HCT116 (cell line): ENCODE results near the gene C16orf90. TPM values are rescaled to one million over a fixed set of nuclear protein-coding genes. Genes with fewer than 3 reads are reported as not detected.

ENCODE experiments used
- ATAC-seq: fragments of 200-7000 bp; cut with Tn5 transposase; 2 replicates; pipeline ENCODE4 v1.9.1; 2020; ENCODE audit warnings: mild to moderate bottlenecking, moderate library complexity
- BruUV-seq: library from RNA; stranded (reverse); fragments of 400-500 nt; replicated peaks from 2 replicates; lab custom pipeline; 2021; lab: Mats Ljungman, UMichigan
- CTCF ChIA-PET: fragments of 300-600 bp; sonication (Branson Sonifier 250); formaldehyde crosslinking; loops from one replicate; lab custom pipeline; 2021; ENCODE audit warnings: antibody characterized with exemption; lab: Charles Lee
- POLR2A ChIA-PET: fragments of 300-600, 350-600 bp; sonication (Branson Sonifier 250); formaldehyde crosslinking; loops from one replicate; lab custom pipeline; 2021; ENCODE audit warnings: antibody characterized with exemption; lab: Charles Lee
- RAD21 ChIA-PET, 2 experiments: fragments of 300-600 bp; sonication (Branson Sonifier 250); formaldehyde crosslinking; loops; one replicate each; lab custom pipeline; 2023; ENCODE audit warnings: low total read pairs in 2 of 2; ENCODE audit not compliant: uncharacterized antibody in 2 of 2, unreplicated experiment in 2 of 2, low non-redundant PET in 1 of 2; lab: Charles Lee
- DNase-seq: peaks from one replicate; pipeline ENCODE4 v3.0.0-alpha.2; 2010; ENCODE audit warnings: low read depth, low spot score
- H2AFZ ChIP-seq: fragments of 200-600 bp; shearing (Covaris generic), sonication (generic); 2 replicates; pipeline ENCODE4 v1.6.1; 2017; ENCODE audit warnings: low read depth, mixed run types, mixed read lengths, antibody characterized with exemption, low read length; ENCODE audit not compliant: poor library complexity, severe bottlenecking
- H3K27ac ChIP-seq: 2 replicates; pipeline ENCODE4 v1.5.1; 2012; ENCODE audit warnings: low read depth, low read length
- H3K27me3 ChIP-seq: fragments of 200-600 bp; sonication (generic); 2 replicates; pipeline ENCODE4 v1.6.1; 2016; ENCODE audit warnings: mixed run types, low read length, mixed read lengths; ENCODE audit not compliant: insufficient read depth
- H3K36me3 ChIP-seq, 2 experiments: fragments of 200-500 bp in 1 of 2; fragments of 200-600 bp in 1 of 2; sonication (Bioruptor generic) in 1 of 2; sonication (generic) in 1 of 2; 2 replicates each; pipeline versions ENCODE4 v1.5.1 to v1.6.1; 2014 to 2016; ENCODE audit warnings: low read length in 2 of 2, inconsistent platforms in 1 of 2, mixed read lengths in 1 of 2, mixed run types in 1 of 2; ENCODE audit not compliant: insufficient read depth in 2 of 2, control insufficient read depth in 1 of 2
- H3K4me1 ChIP-seq, 2 experiments: fragments of 200-600 bp in 1 of 2; sonication (generic) in 1 of 2; 2 replicates each; pipeline versions ENCODE4 v1.5.1 to v1.6.1; 2012 to 2017; ENCODE audit warnings: low read length in 2 of 2, inconsistent platforms in 1 of 2, mild to moderate bottlenecking in 1 of 2, mixed read lengths in 1 of 2, mixed run types in 1 of 2, moderate library complexity in 1 of 2; ENCODE audit not compliant: insufficient read depth in 2 of 2, control insufficient read depth in 1 of 2
- H3K4me2 ChIP-seq: fragments of 200-600 bp; sonication (generic); 2 replicates; pipeline ENCODE4 v1.6.1; 2017; ENCODE audit warnings: mixed run types, low read length, mixed read lengths
- H3K4me3 ChIP-seq, 2 experiments: fragments of 200-600 bp in 1 of 2; sonication (generic) in 1 of 2; replicated peaks in 1 of 2; 2 replicates each; pipeline ENCODE4 v1.5.1; 2011 to 2016; ENCODE audit warnings: low read length in 2 of 2, control low read depth in 1 of 2, low read depth in 1 of 2, mild to moderate bottlenecking in 1 of 2, mixed read lengths in 1 of 2, mixed run types in 1 of 2
- H3K79me2 ChIP-seq: fragments of 200-600 bp; sonication (generic); 2 replicates; pipeline ENCODE4 v1.6.1; 2017; ENCODE audit warnings: mild to moderate bottlenecking, mixed run types, low read length, moderate library complexity, mixed read lengths; ENCODE audit not compliant: insufficient read depth
- H3K9ac ChIP-seq: fragments of 200-600 bp; sonication (generic); 2 replicates; pipeline ENCODE4 v1.6.1; 2016; ENCODE audit warnings: low read length, mixed read lengths
- H3K9me2 ChIP-seq: fragments of 200-600 bp; sonication (generic), shearing (Covaris generic); 2 replicates; pipeline ENCODE4 v1.6.1; 2017; ENCODE audit warnings: mixed run types, mild to moderate bottlenecking, moderate library complexity; ENCODE audit not compliant: insufficient read depth
- H3K9me3 ChIP-seq, 2 experiments: fragments of 200-500 bp in 1 of 2; fragments of 200-600 bp in 1 of 2; sonication (Bioruptor generic) in 1 of 2; sonication (generic) in 1 of 2; 2 replicates each; pipeline ENCODE4 v1.6.1; 2014 to 2017; ENCODE audit warnings: low read length in 2 of 2, mixed read lengths in 2 of 2, inconsistent platforms in 1 of 2, low read depth in 1 of 2, mild to moderate bottlenecking in 1 of 2, mixed run types in 1 of 2, moderate library complexity in 1 of 2; ENCODE audit not compliant: control insufficient read depth in 1 of 2, insufficient read depth in 1 of 2
- H4K20me1 ChIP-seq: fragments of 200-600 bp; sonication (generic), shearing (Covaris generic); 2 replicates; pipeline ENCODE4 v1.6.1; 2017; ENCODE audit warnings: mixed run types, mild to moderate bottlenecking, moderate library complexity; ENCODE audit not compliant: insufficient read depth
- CBX3 ChIP-seq: IDR thresholded peaks from 2 replicates; pipeline ENCODE4 v1.6.1; 2012; ENCODE audit warnings: low read depth
- CEBPB ChIP-seq: IDR thresholded peaks from 2 replicates; pipeline ENCODE4 v1.6.1; 2012; ENCODE audit warnings: low read depth
- ELF1 ChIP-seq: IDR thresholded peaks from 2 replicates; pipeline ENCODE4 v1.6.1; 2012; ENCODE audit warnings: low read depth, borderline replicate concordance
- EZH2 ChIP-seq: fragments of 200-600 bp; sonication (generic); IDR thresholded peaks from 2 replicates; pipeline ENCODE4 v1.6.1; 2017; ENCODE audit warnings: antibody characterized with exemption, mixed run types
- EZH2phosphoT487 ChIP-seq: fragments of 200-600 bp; IDR thresholded peaks from 2 replicates; pipeline ENCODE4 v1.6.1; 2018; ENCODE audit warnings: antibody characterized with exemption, borderline replicate concordance
- FOSL1 ChIP-seq: IDR thresholded peaks from 2 replicates; pipeline ENCODE4 v1.6.1; 2012; ENCODE audit warnings: low read depth
- JUND ChIP-seq: IDR thresholded peaks from 2 replicates; pipeline ENCODE4 v1.6.1; 2012
- MAX ChIP-seq: IDR thresholded peaks from 2 replicates; pipeline ENCODE4 v1.6.1; 2012
- POLR2AphosphoS5 ChIP-seq: IDR thresholded peaks from 2 replicates; pipeline ENCODE4 v1.6.1; 2011; ENCODE audit warnings: mild to moderate bottlenecking, low read depth, low read length, moderate library complexity
- RAD21 ChIP-seq: IDR thresholded peaks from 2 replicates; pipeline ENCODE4 v1.6.1; 2012; ENCODE audit warnings: low read depth, mild to moderate bottlenecking
- REST ChIP-seq: IDR thresholded peaks from 2 replicates; pipeline ENCODE4 v1.6.1; 2012; ENCODE audit warnings: low read depth
- SIN3A ChIP-seq: IDR thresholded peaks from 2 replicates; pipeline ENCODE4 v1.6.1; 2012; ENCODE audit warnings: low read depth
- SRF ChIP-seq: IDR thresholded peaks from 2 replicates; pipeline ENCODE4 v1.6.1; 2012; ENCODE audit warnings: low read depth
- TCF7L2 ChIP-seq: IDR thresholded peaks from 2 replicates; pipeline ENCODE4 v1.7.0; 2011; ENCODE audit warnings: borderline replicate concordance, inconsistent platforms; ENCODE audit not compliant: insufficient read depth, insufficient read length; ENCODE audit errors: extremely low read depth
- ZNF274 ChIP-seq: fragments of 200-500 bp; sonication (Bioruptor generic); IDR thresholded peaks from 2 replicates; pipeline ENCODE4 v1.6.1; 2014; ENCODE audit warnings: mild to moderate bottlenecking, low read depth, low read length, inconsistent platforms
- intact Hi-C: fragments of 100-400 bp; cut with micrococcal nuclease; formaldehyde crosslinking; loops from 2 replicates; pipeline ENCODE4 v1.10.0; 2022
- total RNA-seq: library from RNA; stranded (reverse); gene quantifications from one replicate; pipeline ENCODE4 v1.2.1, GENCODE V29; 2021; ENCODE audit not compliant: unreplicated experiment
- TF ChIP-seq, protein P1 (sequence below): IDR thresholded peaks from 2 replicates; pipeline ENCODE4 v1.6.1; 2012
- TF ChIP-seq, protein P2 (sequence below): IDR thresholded peaks from 2 replicates; pipeline ENCODE4 v1.6.1; 2011; ENCODE audit warnings: mild to moderate bottlenecking, low read length, moderate library complexity; ENCODE audit not compliant: insufficient replicate concordance; ENCODE audit errors: extremely low read depth

The C16orf90 gene
- total RNA-seq, 1 experiment from 2014 or later: not detected

- ATAC-seq: no peak
- Histone ChIP-seq H3K4me1 (no peaks in the 10 kb centered on the region), H3K36me3 (peaks cover 18 to 43% of the 10 kb centered on the region in 2 experiments), H3K27me3 (no peaks in the 10 kb centered on the region), H3K9me2 (no peaks in the 10 kb centered on the region), H2AFZ (no peak overlapping the region), H3K79me2 (no peaks in the 10 kb centered on the region), H3K4me2 (no peak overlapping the region), H4K20me1 (no peaks in the 10 kb centered on the region), H3K4me3 (no peak overlapping the region), H3K9ac (no peak overlapping the region), H3K9me3 (no peaks in the 10 kb centered on the region), H3K27ac (no peak overlapping the region)
- no TSS peak for BruUV-seq
- no peak for DNase-seq
- intact Hi-C loops: no loop called here
- POLR2A ChIA-PET: no interaction called here
- TF ChIP-seq CEBPB: no peak
- TF ChIP-seq TCF7L2: no peak
- no peak for TF ChIP-seq SIN3A
- no peak for TF ChIP-seq EZH2
- no peak for TF ChIP-seq CBX3
- no peak for TF ChIP-seq ELF1
- no peak for TF ChIP-seq JUND
- TF ChIP-seq, protein P1, sequence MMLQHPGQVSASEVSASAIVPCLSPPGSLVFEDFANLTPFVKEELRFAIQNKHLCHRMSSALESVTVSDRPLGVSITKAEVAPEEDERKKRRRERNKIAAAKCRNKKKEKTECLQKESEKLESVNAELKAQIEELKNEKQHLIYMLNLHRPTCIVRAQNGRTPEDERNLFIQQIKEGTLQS: no peak
- no peak for TF ChIP-seq SRF
- no peak for TF ChIP-seq MAX
- no peak for TF ChIP-seq REST
- TF ChIP-seq, protein P2, sequence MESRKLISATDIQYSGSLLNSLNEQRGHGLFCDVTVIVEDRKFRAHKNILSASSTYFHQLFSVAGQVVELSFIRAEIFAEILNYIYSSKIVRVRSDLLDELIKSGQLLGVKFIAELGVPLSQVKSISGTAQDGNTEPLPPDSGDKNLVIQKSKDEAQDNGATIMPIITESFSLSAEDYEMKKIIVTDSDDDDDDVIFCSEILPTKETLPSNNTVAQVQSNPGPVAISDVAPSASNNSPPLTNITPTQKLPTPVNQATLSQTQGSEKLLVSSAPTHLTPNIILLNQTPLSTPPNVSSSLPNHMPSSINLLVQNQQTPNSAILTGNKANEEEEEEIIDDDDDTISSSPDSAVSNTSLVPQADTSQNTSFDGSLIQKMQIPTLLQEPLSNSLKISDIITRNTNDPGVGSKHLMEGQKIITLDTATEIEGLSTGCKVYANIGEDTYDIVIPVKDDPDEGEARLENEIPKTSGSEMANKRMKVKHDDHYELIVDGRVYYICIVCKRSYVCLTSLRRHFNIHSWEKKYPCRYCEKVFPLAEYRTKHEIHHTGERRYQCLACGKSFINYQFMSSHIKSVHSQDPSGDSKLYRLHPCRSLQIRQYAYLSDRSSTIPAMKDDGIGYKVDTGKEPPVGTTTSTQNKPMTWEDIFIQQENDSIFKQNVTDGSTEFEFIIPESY: no peak
- TF ChIP-seq POLR2AphosphoS5: no peak
- TF ChIP-seq FOSL1: no peak
- TF ChIP-seq RAD21: no peak
- no peak for TF ChIP-seq EZH2phosphoT487
- TF ChIP-seq ZNF274: no peak
- CTCF ChIA-PET: no interaction called here
- RAD21 ChIA-PET: no interaction called here
These were observed 24.3 kb upstream of the C16orf90 start for GRCh38 chr16:3519581-3519980.
